Hepatocyte (in vitro differentiated cells): ENCODE results near the gene ARPP21. TPM values are rescaled to one million over a fixed set of nuclear protein-coding genes. Genes with fewer than 3 reads are reported as not detected.

Source experiments
- DNase-seq: peaks from one replicate; pipeline ENCODE4 v3.0.0-alpha.2; 2016; ENCODE audit warnings: low spot score
- H2AFZ ChIP-seq: fragments of 200-600 bp; sonication (generic); 2 replicates; pipeline ENCODE4 v1.6.0; 2016; ENCODE audit warnings: antibody characterized with exemption, mild to moderate bottlenecking
- H3K27ac ChIP-seq: fragments of 200-600 bp; sonication (generic); 2 replicates; pipeline ENCODE4 v1.5.1; 2016; ENCODE audit warnings: mild to moderate bottlenecking
- H3K27me3 ChIP-seq: fragments of 200-600 bp; sonication (generic); 2 replicates; pipeline ENCODE4 v1.6.1; 2016
- H3K36me3 ChIP-seq: fragments of 200-600 bp; sonication (generic); replicated peaks from 2 replicates; pipeline ENCODE4 v1.5.1; 2016; ENCODE audit warnings: low read depth; ENCODE audit not compliant: insufficient read depth
- H3K4me1 ChIP-seq: fragments of 200-600 bp; sonication (generic); 2 replicates; pipeline ENCODE4 v1.5.1; 2016; ENCODE audit warnings: mild to moderate bottlenecking, moderate library complexity; ENCODE audit not compliant: insufficient read depth
- H3K4me2 ChIP-seq: fragments of 200-600 bp; sonication (generic); 2 replicates; pipeline ENCODE4 v1.6.0; 2016
- H3K4me3 ChIP-seq: fragments of 200-600 bp; sonication (generic); 2 replicates; pipeline ENCODE4 v1.5.1; 2016; ENCODE audit warnings: mild to moderate bottlenecking
- H3K79me2 ChIP-seq: fragments of 200-600 bp; sonication (generic); 2 replicates; pipeline ENCODE4 v1.6.0; 2017; ENCODE audit warnings: mild to moderate bottlenecking
- H3K9me2 ChIP-seq: fragments of 200-600 bp; sonication (generic); replicated peaks from 2 replicates; pipeline ENCODE4 v1.6.0; 2017; ENCODE audit warnings: mild to moderate bottlenecking; ENCODE audit not compliant: insufficient read depth
- H3K9me3 ChIP-seq: fragments of 200-600 bp; sonication (generic); 2 replicates; pipeline ENCODE4 v1.5.1; 2016; ENCODE audit warnings: low read depth, mild to moderate bottlenecking
- H4K20me1 ChIP-seq: fragments of 200-600 bp; sonication (generic); 2 replicates; pipeline ENCODE4 v1.6.0; 2016; ENCODE audit warnings: mild to moderate bottlenecking; ENCODE audit not compliant: insufficient read depth, poor library complexity, severe bottlenecking
- EZH2 ChIP-seq: fragments of 200-600 bp; sonication (generic); IDR thresholded peaks from 2 replicates; pipeline ENCODE4 v1.6.1; 2016; ENCODE audit warnings: antibody characterized with exemption, mild to moderate bottlenecking, borderline replicate concordance
- EZH2phosphoT487 ChIP-seq: fragments of 200-600 bp; sonication (generic); IDR thresholded peaks from one replicate; pipeline ENCODE4 v1.6.1; 2018; ENCODE audit warnings: antibody characterized with exemption, mild to moderate bottlenecking, low read depth, moderate library complexity; ENCODE audit not compliant: unreplicated experiment, severe bottlenecking
- WGBS: methylation state at CpG from one replicate; pipeline ENCODE4 v1.1.6; 2016; ENCODE audit warnings: low lambda C conversion rate; ENCODE audit errors: missing lambda C conversion rate; 5-methylcytosine and 5-hydroxymethylcytosine counted together
- polyA plus RNA-seq: library from polyadenylated mRNA; unstranded; fragments of >200 nt; fragmentation: Nextera tagmentation; extraction: Ambion mirVana; gene quantifications from 2 replicates; pipeline ENCODE4 v1.2.1, GENCODE V29; 2016
- total RNA-seq: library from RNA; depleted of rRNA; stranded (reverse); fragments of >200 nt; gene quantifications from 2 replicates; pipeline ENCODE4 v1.2.3, GENCODE V29; 2014
- TF ChIP-seq, protein P1 (sequence below): fragments of 200-600 bp; sonication (generic); IDR thresholded peaks from 2 replicates; pipeline ENCODE4 v1.5.1; 2016; ENCODE audit warnings: antibody characterized with exemption, mild to moderate bottlenecking; ENCODE audit not compliant: poor library complexity

Gene ARPP21
- total and polyA plus RNA-seq, 2 experiments from 2014 or later = 0.19 TPM; not detected in 1

DNA sequence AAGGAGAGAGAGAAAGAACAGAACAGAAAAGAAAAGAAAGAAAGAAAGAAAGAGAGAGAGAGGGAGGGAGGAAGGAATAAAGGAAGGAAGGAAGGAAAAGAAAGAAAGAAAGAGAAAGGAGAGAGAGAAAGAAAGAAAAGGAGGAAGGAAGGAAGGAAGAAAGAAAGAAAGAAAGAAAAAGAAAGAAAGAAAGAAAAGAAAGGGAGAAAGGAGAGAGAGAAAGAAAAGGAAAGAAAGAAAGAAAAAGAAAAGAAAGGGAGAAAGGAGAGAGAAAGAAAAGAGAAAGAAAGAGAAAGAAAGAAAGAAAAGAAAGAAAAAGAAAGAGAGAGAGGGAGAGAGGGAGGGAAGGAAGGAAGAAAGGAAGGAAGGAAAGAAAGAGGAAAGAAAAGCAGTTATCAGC is 108.8 kb downstream of the ARPP21 start:
- TF ChIP-seq, protein P1, sequence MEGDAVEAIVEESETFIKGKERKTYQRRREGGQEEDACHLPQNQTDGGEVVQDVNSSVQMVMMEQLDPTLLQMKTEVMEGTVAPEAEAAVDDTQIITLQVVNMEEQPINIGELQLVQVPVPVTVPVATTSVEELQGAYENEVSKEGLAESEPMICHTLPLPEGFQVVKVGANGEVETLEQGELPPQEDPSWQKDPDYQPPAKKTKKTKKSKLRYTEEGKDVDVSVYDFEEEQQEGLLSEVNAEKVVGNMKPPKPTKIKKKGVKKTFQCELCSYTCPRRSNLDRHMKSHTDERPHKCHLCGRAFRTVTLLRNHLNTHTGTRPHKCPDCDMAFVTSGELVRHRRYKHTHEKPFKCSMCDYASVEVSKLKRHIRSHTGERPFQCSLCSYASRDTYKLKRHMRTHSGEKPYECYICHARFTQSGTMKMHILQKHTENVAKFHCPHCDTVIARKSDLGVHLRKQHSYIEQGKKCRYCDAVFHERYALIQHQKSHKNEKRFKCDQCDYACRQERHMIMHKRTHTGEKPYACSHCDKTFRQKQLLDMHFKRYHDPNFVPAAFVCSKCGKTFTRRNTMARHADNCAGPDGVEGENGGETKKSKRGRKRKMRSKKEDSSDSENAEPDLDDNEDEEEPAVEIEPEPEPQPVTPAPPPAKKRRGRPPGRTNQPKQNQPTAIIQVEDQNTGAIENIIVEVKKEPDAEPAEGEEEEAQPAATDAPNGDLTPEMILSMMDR = no peak
- TF ChIP-seq EZH2 (no peak), EZH2phosphoT487 (no peak)
- H4K20me1 ChIP-seq = no peaks in the 10 kb centered on the region
- no peaks in the 10 kb centered on the region for H3K4me1 ChIP-seq
- H3K4me2 ChIP-seq = no peak overlapping the region
- H2AFZ ChIP-seq = no peak overlapping the region
- H3K27ac ChIP-seq = no peak overlapping the region
- H3K4me3 ChIP-seq = no peak overlapping the region
- no peaks in the 10 kb centered on the region for H3K36me3 ChIP-seq
- peaks cover 2% of the 10 kb centered on the region for H3K27me3 ChIP-seq
- H3K9me2 ChIP-seq = no peaks in the 10 kb centered on the region
- DNase-seq = no peak
- H3K79me2 ChIP-seq = no peaks in the 10 kb centered on the region
- no peaks in the 10 kb centered on the region for H3K9me3 ChIP-seq

DNA sequence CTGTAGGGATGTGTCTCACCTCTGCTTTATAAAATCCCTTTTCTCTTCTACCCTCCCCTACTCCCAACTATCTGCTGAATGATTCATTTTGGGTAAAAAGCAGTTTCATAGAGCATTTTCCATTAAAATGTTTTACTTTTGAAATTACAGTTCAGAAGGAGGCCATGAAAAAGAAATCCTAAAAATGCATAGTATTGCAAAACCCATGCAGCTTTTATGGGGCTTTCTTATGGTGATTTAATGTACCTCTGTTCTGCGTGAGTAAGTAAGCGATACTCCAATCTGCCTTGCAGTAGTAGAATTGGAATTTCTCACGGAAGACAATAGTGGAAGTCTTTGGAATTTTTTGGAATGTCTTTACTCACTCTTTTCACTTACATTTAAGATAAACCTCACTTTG is 111.9 kb downstream of the ARPP21 start:
- TF ChIP-seq, protein P1 = no peak
- TF ChIP-seq EZH2phosphoT487 = no peak
- TF ChIP-seq EZH2 = no peak
- 84% methylated on average over 3 of the region's 3 CpGs for WGBS
- H3K4me1 ChIP-seq = no peaks in the 10 kb centered on the region
- no peak overlapping the region for H3K27ac ChIP-seq
- no peaks in the 10 kb centered on the region for H4K20me1 ChIP-seq
- H3K79me2 ChIP-seq = no peaks in the 10 kb centered on the region
- H3K4me3 ChIP-seq = no peak overlapping the region
- no peaks in the 10 kb centered on the region for H3K9me3 ChIP-seq
- no peaks in the 10 kb centered on the region for H3K9me2 ChIP-seq
- H3K36me3 ChIP-seq = no peaks in the 10 kb centered on the region
- no peak for DNase-seq
- no peaks in the 10 kb centered on the region for H3K27me3 ChIP-seq
- no peak overlapping the region for H3K4me2 ChIP-seq
- no peak overlapping the region for H2AFZ ChIP-seq

DNA sequence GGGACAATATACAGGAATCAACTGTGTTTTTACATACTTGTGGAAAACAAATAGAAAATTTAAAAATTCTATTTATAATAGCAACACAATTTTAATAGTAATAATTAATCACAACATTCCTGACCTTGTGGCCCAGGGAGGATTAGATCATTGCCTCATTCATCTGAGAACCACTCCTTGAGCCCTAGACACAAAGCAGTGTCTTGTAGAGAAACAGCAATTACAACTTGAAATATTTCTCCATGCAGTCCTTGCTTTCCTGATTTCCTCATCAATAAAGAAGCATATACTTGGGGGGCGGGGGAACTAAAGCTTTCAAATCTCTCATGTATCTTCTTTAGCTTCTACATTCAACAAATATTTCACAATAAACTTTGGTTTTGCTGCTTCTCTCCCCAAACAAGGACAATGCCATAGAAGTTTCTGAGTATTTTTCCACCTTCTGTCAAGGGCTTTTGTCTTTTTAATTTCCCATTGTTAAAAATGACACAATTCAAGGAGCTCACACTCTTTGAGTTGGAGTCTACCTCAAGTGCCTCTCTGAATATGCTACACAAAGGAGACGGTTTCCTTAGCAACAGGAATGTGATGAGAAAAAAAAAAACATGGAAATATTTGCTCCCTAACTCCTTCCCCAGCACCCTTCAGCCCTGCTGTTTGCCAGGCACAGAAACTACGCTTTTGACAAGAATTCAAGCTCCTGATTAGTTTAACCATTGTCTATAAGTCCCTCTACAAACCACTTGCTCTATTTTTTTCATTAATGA is 118.8 kb downstream of the ARPP21 start:
- Histone ChIP-seq H3K79me2 (no peaks in the 10 kb centered on the region), H3K27me3 (no peaks in the 10 kb centered on the region), H2AFZ (no peak overlapping the region), H4K20me1 (no peaks in the 10 kb centered on the region), H3K27ac (no peak overlapping the region), H3K9me2 (no peaks in the 10 kb centered on the region), H3K4me3 (no peak overlapping the region), H3K4me2 (no peak overlapping the region), H3K36me3 (no peaks in the 10 kb centered on the region), H3K4me1 (no peaks in the 10 kb centered on the region), H3K9me3 (no peaks in the 10 kb centered on the region)
- no peak for DNase-seq
- 78% methylated on average over 3 of the region's 3 CpGs for WGBS
- no peak for TF ChIP-seq EZH2
- TF ChIP-seq, protein P1 = no peak
- no peak for TF ChIP-seq EZH2phosphoT487

DNA sequence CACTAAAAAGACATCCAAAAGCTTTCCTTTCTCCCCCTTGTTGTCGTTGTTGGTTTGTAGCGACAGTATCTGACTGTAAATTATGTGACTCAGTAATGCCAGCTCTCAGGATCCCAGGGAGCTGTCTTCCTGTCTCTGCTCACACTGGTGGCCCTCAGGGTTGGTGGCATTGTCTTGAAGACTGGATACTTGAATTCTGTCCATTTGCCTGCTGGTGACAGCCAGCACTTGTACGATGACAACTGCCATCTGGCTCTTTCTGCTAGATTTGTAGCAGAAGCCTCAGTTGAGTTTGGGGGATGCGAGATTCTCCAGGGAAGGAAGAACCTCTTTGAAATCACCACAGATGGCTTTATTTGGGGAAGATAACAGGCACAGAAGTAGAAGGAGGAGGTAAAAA is 120.8 kb downstream of the ARPP21 start:
- Histone ChIP-seq H3K27ac (no peak overlapping the region), H3K4me1 (no peaks in the 10 kb centered on the region), H3K9me2 (no peaks in the 10 kb centered on the region), H3K36me3 (no peaks in the 10 kb centered on the region), H2AFZ (no peak overlapping the region), H3K4me3 (no peak overlapping the region), H3K9me3 (no peaks in the 10 kb centered on the region), H3K4me2 (no peak overlapping the region), H4K20me1 (no peaks in the 10 kb centered on the region), H3K79me2 (no peaks in the 10 kb centered on the region), H3K27me3 (no peaks in the 10 kb centered on the region)
- WGBS = 73% methylated on average over 4 of the region's 4 CpGs
- TF ChIP-seq EZH2 = no peak
- TF ChIP-seq, protein P1 = no peak
- no peak for TF ChIP-seq EZH2phosphoT487
- no peak for DNase-seq
